Prostate gland (tissue), 2 donors: ENCODE results near the gene LRFN4.

Source experiments
- POLR2A ChIP-seq: fragments of 450-650 bp; IDR thresholded peaks from one replicate; pipeline ENCODE4 v1.6.1; 2016; ENCODE audit warnings: antibody characterized with exemption, mild to moderate bottlenecking
- POLR2AphosphoS5 ChIP-seq: sonication (generic); formaldehyde crosslinking; IDR thresholded peaks from one replicate; pipeline ENCODE4 v1.6.1; 2017; ENCODE audit warnings: antibody characterized with exemption
- TF ChIP-seq, protein P1 (sequence below), 4 experiments: fragments of 200-600 bp in 2 of 4; fragments of 450-650 bp in 2 of 4; sonication (generic) in 2 of 4; IDR thresholded peaks; 1 replicate in 3 of 4; 2 replicates in 1 of 4; pipeline ENCODE4 v1.5.1; 2016 to 2019; ENCODE audit warnings: antibody characterized with exemption in 4 of 4, mild to moderate bottlenecking in 2 of 4, moderate library complexity in 2 of 4

DNA sequence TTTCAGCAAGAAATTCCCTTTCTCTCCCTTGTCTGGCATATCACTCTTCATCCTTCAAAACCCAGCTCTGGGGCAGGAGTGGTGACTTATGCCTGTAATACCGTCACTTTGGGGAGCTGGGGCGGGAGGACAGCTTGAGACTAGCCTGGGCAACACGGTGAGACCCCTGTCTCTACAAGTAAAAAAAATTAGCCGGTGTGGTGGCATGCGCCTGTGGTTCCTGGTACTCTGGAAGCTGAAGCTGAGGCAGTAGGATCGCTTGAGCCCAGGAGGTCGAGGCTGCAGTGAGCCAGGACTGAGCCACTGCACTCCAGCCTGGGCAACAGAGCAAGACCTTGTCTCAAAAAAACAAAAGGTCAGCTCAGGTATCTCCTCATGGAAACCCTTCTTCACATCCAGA lies 15.0 kb upstream of the LRFN4 start:
- TF ChIP-seq POLR2A, result no peak
- TF ChIP-seq, protein P1, sequence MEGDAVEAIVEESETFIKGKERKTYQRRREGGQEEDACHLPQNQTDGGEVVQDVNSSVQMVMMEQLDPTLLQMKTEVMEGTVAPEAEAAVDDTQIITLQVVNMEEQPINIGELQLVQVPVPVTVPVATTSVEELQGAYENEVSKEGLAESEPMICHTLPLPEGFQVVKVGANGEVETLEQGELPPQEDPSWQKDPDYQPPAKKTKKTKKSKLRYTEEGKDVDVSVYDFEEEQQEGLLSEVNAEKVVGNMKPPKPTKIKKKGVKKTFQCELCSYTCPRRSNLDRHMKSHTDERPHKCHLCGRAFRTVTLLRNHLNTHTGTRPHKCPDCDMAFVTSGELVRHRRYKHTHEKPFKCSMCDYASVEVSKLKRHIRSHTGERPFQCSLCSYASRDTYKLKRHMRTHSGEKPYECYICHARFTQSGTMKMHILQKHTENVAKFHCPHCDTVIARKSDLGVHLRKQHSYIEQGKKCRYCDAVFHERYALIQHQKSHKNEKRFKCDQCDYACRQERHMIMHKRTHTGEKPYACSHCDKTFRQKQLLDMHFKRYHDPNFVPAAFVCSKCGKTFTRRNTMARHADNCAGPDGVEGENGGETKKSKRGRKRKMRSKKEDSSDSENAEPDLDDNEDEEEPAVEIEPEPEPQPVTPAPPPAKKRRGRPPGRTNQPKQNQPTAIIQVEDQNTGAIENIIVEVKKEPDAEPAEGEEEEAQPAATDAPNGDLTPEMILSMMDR (IDR thresholded peaks at IDR 0.05), result no peak
- TF ChIP-seq POLR2AphosphoS5, result no peak
